K562 (cell line): Measurements from ENCODE around the gene SPINK8. TPM values are rescaled to one million over a fixed set of nuclear protein-coding genes. Genes with fewer than 3 reads are reported as not detected.

Experiments used
- CBX3 ChIP-seq, 2 experiments: IDR thresholded peaks; 1 replicate in 1 of 2; 2 replicates in 1 of 2; pipeline ENCODE4 v1.6.1; 2012; ENCODE audit warnings: inconsistent platforms in 2 of 2, low read length in 2 of 2, borderline replicate concordance in 1 of 2, control low read depth in 1 of 2
- HIVEP1 ChIP-seq: fragments of 250-450 bp; sonication (Bioruptor Pico); IDR thresholded peaks from 2 replicates; pipeline ENCODE4 v1.4.0; 2020; ENCODE audit warnings: mild to moderate bottlenecking
- L3MBTL2 ChIP-seq: fragments of 450-650 bp; IDR thresholded peaks from 2 replicates; pipeline ENCODE4 v1.6.1; 2016; ENCODE audit warnings: mild to moderate bottlenecking, moderate library complexity
- PRMT5 ChIP-seq: sonication (generic); formaldehyde crosslinking; IDR thresholded peaks from 2 replicates; pipeline ENCODE4 v1.5.0; 2020; ENCODE audit warnings: missing genetic modification reagents
- RBBP5 ChIP-seq: fragments of 200-600 bp; sonication (generic); IDR thresholded peaks from 2 replicates; pipeline ENCODE4 v1.6.1; 2012; ENCODE audit warnings: borderline replicate concordance, mild to moderate bottlenecking, low read length, control low read depth, inconsistent platforms; ENCODE audit not compliant: insufficient read depth, poor library complexity, severe bottlenecking
- SMARCE1 ChIP-seq: fragments of 450-650 bp; IDR thresholded peaks from 2 replicates; pipeline ENCODE4 v1.7.1; 2016; ENCODE audit warnings: mild to moderate bottlenecking
- TFAP4 ChIP-seq: sonication (generic); formaldehyde crosslinking; IDR thresholded peaks from 2 replicates; pipeline ENCODE4 v1.8.0; 2022; ENCODE audit warnings: missing genetic modification reagents, mild to moderate bottlenecking, moderate library complexity, borderline replicate concordance
- ZBTB33 ChIP-seq: sonication (generic); formaldehyde crosslinking; IDR thresholded peaks from 2 replicates; pipeline ENCODE4 v1.8.1; 2023; ENCODE audit warnings: mild to moderate bottlenecking, missing genetic modification reagents
- ZNF592 ChIP-seq: fragments of 450-650 bp; IDR thresholded peaks from 2 replicates; pipeline ENCODE4 v1.6.1; 2017; ENCODE audit warnings: antibody characterized with exemption, mild to moderate bottlenecking
- ZNF699 ChIP-seq: fragments of 250-450 bp; sonication (Bioruptor Pico); IDR thresholded peaks from 2 replicates; pipeline ENCODE4 v1.8.0; 2021; ENCODE audit warnings: mild to moderate bottlenecking, moderate library complexity; ENCODE audit not compliant: insufficient replicate concordance
- polyA plus RNA-seq, 8 experiments: library from polyadenylated mRNA; depleted of rRNA in 4 of 8; stranded (reverse) in 5 of 8; unstranded in 3 of 8; fragments of >200 nt; fragmentation: Nextera tagmentation in 2 of 8; fragmentation: Illumina TruSeq in 1 of 8; extraction: Ambion mirVana in 2 of 8; extraction: Trizol in 1 of 8; gene quantifications; 2 replicates each; pipeline versions ENCODE4 v1.2.1 to v1.2.3, GENCODE V29; 2011 to 2014; ENCODE audit warnings: inconsistent platforms in 1 of 8, missing spikeins in 1 of 8
- total RNA-seq, 7 experiments: library from RNA; depleted of rRNA in 6 of 7; stranded (reverse); fragments of >200 nt in 6 of 7; fragmentation: Illumina TruSeq in 2 of 7; extraction: Trizol in 2 of 7; gene quantifications; 2 replicates each; pipeline versions ENCODE4 v1.2.1 to v1.2.3, GENCODE V29; 2011 to 2021; ENCODE audit warnings: low replicate concordance in 1 of 7
- TF ChIP-seq, protein P1 (sequence below): fragments of 450-650 bp; conservative IDR thresholded peaks from 2 replicates; pipeline ENCODE4 v1.6.1; 2016; ENCODE audit warnings: missing genetic modification characterization, low read depth, mild to moderate bottlenecking, missing compliant biosample characterization, moderate library complexity
- TF ChIP-seq, protein P2 (sequence below), 3 experiments: fragments of 200-800 bp in 1 of 3; fragments of 250-450 bp in 1 of 3; fragments of 450-650 bp in 1 of 3; sonication (Bioruptor Pico) in 1 of 3; sonication (Bioruptor generic) in 1 of 3; formaldehyde crosslinking in 1 of 3; IDR thresholded peaks; 2 replicates each; pipeline versions ENCODE4 v1.6.1 to v1.8.0; 2016 to 2022; ENCODE audit warnings: mild to moderate bottlenecking in 2 of 3, missing genetic modification characterization in 2 of 3, missing compliant biosample characterization in 1 of 3, moderate library complexity in 1 of 3

SPINK8 gene
- total and polyA plus RNA-seq, 9 of the 15 experiments (the other 6 are each of a cell fraction or from before 2014, with no cell fraction given): not detected

DNA sequence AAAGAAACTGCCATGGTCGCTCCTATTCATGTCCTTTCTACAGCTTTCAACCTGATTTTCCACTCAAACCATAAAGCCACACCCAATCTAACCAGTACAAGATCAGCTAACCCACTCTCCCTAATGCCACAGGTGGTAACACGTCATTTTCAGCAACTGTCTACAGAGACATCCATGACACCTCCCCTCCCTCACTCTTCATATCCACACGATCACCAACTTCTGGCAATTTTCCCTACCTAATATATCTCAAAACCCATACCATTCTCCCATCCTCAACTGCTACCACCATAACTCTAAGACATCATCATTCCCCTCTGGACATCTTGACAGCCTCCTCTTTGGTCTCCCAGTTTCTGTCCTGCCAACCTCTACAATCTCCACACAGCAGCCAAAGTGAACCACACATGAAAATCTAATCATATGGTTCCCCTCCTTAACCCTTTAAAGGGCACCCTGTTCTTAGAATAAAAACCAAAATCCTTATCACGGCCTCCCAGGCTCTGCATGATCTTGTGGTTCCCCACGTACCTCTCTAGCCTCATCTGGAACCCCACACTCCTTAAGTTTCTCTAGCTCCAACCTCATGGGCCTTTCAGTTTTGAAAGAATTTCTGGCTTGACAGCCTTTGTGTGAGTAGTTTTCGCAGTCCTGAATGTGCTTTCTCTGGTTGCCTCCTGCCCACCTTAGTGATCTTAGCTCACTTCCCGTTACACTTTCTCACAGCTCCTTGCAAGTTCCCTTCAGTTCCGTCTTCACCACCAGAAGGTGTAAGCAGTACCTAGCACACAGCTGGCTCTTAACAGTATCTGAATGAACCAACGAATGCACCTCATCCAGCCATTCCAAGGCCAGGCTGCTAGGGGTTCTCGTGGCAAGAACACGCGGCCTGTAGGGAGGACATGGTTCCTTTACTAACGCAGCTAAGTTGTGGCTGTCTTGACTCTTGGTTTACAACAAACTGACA, 33.4 kb downstream of the SPINK8 start (continued):
- TF ChIP-seq TFAP4 (CRISPR knock-in tag) (peak; percentile 27; the same call in 1 of the 2 replicates), HIVEP1 (CRISPR knock-in tag) (no peak), ZNF592 (peak; percentile 52; the same call in 1 of the 2 replicates), ZNF699 (CRISPR knock-in tag) (no peak), CBX3 (IDR thresholded peaks at IDR 0.05; ENCODE audit: borderline replicate concordance in 1 of 2, low read length in 2 of 2) (peak in 1 of 2 experiments; percentile 15; a peak in 1 of 3 replicates), PRMT5 (CRISPR knock-in tag) (no peak), RBBP5 (no peak), SMARCE1 (0 out of 2 replicates have a peak, but pooled peaks have one; percentile 29), L3MBTL2 (peak; percentile 68), ZBTB33 (CRISPR knock-in tag) (no peak)
- TF ChIP-seq, protein P1, sequence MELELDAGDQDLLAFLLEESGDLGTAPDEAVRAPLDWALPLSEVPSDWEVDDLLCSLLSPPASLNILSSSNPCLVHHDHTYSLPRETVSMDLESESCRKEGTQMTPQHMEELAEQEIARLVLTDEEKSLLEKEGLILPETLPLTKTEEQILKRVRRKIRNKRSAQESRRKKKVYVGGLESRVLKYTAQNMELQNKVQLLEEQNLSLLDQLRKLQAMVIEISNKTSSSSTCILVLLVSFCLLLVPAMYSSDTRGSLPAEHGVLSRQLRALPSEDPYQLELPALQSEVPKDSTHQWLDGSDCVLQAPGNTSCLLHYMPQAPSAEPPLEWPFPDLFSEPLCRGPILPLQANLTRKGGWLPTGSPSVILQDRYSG (tag): 0 out of 2 replicates have a peak, but pooled peaks have one; percentile 43
- TF ChIP-seq, protein P2, sequence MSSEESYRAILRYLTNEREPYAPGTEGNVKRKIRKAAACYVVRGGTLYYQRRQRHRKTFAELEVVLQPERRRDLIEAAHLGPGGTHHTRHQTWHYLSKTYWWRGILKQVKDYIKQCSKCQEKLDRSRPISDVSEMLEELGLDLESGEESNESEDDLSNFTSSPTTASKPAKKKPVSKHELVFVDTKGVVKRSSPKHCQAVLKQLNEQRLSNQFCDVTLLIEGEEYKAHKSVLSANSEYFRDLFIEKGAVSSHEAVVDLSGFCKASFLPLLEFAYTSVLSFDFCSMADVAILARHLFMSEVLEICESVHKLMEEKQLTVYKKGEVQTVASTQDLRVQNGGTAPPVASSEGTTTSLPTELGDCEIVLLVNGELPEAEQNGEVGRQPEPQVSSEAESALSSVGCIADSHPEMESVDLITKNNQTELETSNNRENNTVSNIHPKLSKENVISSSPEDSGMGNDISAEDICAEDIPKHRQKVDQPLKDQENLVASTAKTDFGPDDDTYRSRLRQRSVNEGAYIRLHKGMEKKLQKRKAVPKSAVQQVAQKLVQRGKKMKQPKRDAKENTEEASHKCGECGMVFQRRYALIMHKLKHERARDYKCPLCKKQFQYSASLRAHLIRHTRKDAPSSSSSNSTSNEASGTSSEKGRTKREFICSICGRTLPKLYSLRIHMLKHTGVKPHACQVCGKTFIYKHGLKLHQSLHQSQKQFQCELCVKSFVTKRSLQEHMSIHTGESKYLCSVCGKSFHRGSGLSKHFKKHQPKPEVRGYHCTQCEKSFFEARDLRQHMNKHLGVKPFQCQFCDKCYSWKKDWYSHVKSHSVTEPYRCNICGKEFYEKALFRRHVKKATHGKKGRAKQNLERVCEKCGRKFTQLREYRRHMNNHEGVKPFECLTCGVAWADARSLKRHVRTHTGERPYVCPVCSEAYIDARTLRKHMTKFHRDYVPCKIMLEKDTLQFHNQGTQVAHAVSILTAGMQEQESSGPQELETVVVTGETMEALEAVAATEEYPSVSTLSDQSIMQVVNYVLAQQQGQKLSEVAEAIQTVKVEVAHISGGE (CRISPR knock-in tag; IDR thresholded peaks at IDR 0.05): 0 out of 6 replicates have a peak, but pooled peaks of 1 of the 3 experiments have one; percentile 14
